ENCODE data around the gene PUM1.
"Not testable (repeated sequence)": the region's sequence is repeated elsewhere in the genome, so short reads cannot be mapped to it uniquely, and the experiment has no call there.

Gene PUM1

DNA sequence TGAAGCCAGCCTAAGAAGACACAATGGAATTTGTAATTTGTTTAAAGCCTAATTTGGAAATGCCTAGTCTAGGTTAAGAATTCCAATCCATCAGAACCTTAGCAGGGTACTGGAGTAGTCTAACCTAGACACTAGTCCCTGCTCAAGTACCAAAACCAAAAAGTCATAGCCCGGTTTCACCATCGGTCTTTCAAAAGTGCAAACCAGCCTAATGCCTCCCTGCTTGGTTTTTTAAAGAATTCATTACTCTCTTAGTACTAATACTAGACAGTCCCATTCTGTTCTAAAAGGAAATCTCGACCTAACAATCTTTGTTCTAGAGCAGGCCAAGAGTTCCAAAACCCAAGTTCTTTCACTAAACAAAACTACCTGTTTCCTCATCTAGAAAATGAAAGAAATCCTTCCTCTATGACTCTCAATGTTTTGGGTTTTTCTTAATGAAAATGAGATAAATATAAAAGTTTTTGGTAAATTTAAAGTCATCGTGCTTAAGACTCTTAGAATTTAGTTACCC is 2.6 kb downstream of the PUM1 start:
- DNase-seq: no peak

DNA sequence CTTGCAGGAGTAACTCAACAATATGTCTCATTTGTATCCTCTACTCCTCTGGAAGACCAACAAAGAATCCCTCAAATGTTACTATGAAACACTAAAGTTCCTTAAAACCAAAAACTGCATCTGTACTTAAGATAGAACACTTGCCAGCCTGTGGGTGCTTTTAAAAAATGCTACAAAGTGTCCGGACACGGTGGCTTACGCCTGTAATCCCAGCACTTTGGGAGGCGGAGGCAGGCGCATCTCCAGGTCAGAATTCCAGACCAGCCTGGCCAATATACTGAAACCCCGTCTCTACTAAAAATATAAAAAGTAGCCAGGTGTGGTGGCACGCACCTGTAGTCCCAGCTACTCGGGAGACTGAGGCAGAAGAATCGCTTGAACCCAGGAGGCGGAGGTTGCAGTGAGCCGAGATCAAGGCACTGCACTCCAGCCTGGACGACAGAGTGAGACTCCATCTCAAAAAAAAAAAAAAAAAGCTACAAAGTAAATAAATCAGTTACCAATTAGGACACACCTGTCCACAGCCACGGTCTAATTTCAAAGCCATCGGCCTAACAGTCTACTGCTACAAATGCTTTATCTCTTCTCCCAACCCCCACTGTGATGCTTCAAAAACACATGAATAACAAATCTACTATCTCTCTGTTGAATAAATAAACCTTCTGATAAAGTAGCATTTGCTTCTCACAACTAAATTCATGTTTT is 3.2 kb downstream of the PUM1 start:
- DNase-seq: peak; percentile 77

DNA sequence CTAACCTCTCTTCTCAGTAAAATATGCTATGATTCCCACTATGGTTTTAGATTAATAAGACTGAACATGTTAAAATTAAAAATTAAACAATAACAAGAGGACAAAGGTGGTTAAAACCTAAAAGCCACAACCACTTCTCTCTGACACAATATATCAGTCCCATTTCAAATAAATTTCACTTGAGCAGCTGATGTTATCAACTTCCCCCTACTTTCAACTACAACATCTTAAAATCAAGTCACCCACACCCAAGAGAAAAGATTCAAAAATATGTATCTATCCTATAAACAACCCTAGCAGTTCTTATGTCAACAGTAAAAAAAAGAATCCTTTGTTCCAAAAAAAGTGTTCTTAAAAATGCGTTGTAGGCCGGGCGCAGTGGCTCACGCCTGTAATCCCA is 7.5 kb downstream of the PUM1 start:
- DNase-seq: no peak

DNA sequence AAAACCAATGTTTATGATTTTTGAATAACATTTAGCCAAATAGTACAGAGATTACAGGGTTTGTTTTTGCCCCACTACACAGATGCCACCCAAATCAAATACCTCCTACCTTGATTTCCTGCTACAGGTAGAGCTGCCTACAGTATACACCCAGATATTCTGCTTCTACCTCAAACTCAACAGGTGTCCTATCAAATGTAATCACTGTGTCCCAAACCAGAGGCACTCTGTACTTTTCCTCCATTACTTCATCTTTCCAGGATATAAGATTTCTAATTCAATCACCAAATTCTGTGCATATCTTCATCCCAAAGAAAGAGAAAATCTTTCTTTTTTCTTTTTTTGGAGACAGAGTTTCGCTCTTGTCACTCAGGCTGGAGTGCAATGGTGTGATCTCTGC is 9.6 kb downstream of the PUM1 start:
- DNase-seq: no peak

DNA sequence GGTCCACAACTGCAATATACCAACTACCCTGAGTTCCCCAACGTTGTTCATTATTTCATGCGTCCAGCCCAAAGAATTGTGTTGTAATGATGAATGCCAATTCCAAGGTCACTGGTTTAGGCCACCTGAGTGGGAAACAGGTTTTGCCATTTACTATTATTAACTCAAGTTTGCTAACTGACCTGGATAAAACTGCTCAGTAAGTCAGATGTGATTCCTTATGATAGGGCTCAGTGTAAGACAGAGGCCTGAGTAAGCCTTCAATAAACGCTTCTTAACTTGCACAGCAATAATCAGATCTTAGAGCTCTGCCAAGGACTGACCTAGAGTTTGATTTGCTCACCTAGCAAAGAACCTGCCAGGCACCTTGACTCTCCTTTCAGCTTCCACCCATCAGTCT is 10.0 kb downstream of the PUM1 start:
- DNase-seq: no peak

DNA sequence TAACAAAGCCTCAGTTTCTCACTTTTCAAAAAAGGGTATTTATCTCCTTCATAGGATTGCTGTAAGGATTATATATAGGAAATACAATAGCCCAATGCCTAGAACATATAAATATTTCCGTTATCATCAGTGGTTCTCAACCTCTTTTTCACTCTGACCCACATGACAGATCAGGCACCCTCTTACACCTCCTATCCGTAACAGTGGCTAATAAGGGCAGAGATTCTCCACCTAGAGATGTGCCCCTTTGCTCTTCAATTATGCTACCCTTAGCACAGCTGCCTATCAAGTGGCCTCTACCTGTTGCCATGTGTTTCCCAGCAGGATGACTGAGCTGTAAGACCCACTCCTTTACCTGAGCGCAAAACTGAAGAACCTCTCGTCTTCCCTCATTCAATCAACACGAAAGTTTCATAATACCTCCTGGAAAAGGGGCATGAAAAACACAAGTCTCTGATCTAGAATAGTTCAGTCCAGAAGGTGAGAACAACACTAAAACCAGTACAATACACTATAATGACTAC is 10.5 kb downstream of the PUM1 start:
- no peak for DNase-seq

DNA sequence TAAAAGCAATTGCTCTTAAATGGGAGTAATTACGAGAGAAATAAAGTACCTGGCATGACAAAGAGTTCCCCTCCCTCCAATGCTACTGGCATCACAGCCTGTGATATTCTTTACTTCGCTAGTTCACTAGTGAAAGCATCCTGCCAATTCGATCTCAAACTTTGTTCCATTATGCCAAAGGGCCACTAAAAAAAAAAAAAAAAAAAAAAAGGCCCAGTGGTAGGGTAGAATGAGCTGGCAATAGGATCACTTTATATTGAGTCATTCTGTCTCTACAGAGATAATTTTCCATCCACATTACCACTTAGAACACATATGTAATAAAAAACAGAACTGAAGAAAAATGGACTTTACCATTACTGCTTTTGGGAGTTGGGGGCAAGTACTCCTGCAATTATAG is 11.2 kb downstream of the PUM1 start:
- DNase-seq: no peak

DNA sequence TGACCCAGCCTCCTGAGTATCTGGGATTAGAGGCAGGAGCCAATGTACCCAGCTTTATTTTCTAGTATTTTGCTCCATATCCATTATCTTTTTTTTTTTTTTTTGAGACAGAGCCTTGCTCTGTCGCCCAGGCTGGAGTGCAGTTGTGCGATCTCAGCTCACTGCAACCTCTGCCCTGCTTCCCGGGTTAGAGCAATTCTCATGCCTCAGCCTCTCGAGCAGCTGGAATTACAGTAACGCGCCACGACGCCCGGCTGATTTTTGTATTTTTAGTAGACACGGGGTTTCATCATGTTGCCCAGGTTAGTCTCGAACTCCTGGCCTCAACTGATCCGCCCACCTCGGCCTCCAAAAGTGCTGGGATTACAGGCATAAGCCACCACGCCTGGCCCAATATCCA is 12.9 kb downstream of the PUM1 start:
- DNase-seq: not testable (repeated sequence)

DNA sequence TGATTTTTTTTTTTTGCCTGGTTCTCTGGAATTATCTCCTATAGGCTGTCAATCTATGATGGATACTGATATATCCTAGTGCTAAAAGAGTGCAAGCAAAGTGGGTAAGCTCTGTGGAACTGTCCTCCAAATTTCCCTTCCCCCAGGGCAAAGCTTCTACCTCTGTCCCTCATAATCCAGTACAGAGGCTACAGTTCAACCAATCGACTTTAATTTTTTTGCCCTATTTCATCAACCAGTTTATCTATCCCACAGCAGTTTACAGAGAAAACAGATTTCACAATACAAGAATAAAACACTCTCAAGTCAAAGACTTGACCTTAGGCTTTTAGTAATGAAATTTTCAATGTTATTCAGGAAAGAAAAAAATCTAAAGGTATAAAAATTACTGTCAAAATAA is 13.9 kb downstream of the PUM1 start:
- DNase-seq: no peak

DNA sequence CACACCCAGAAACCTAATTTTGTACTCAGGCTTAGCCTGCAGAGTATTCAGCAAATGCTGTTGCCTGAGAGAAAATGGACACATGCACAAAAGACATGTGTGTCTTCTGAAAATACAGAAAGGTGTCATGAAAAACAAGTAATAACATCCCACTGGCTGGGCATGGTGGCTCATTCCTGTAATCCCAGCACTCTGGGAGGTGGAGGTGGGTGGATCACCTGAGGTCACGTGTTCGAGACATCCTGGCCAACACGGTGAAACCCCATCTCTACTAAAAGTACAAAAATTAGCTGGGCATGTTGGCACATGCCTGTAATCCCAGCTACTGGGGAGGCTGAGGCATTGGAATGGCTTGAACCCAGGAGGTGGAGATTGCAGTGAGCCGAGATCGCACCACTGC is 18.0 kb downstream of the PUM1 start:
- DNase-seq: not testable (repeated sequence)

DNA sequence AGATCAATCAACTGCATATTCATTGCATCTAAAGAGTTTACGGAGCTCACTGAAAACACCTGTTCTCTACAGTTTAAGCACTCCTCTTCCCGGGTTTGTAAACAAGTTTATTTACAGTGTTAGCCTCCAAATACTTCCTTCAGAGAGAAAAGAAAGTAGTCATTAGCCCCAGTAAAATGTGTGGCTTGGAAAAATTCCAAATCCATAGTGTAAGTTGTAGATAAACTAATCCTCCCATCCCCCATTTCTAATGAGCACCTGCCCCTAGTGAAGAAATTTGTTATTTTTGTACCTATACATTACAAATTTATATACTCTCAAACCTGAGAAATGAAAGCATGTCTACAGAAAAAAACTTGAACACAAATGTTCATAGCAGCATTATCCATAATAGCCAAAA is 21.9 kb downstream of the PUM1 start:
- peak; percentile 95 for DNase-seq

DNA sequence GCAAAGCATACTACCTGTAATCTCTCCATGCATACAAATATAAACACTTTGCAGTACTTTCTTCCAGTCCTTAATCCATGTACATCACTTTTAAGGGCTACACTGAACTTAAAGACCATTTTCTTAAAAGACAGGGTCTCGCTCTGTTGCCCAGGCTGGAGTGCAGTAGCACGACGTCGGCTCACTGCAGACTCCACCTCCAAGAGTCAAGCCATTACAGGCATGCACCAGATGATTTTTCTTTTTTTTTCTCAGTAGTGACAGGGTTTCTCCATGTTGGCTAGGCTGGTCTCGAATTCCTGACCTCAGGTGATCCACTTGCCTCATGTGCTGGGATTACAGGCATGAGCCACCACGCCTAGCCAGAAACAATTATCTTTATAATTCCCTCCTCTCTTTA is 22.9 kb downstream of the PUM1 start:
- no peak for DNase-seq

DNA sequence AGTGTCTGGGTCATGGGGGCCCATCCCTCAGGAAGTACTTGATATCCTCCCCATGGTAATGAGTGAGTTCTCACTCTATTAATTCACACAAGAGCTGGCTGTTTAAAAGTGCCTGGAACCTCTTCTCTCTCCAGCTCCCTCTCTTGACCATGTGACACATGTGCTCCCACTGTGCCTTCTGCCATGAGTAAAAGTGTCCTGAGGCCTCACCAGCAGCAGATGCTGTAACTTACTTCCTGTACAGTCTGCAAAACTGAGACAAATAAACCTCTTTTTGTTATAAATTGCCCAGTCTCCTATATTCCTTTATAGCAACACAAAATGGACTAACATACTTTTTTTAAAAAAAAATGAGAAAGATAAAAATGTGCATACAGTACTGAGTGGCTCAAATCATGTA is 24.0 kb downstream of the PUM1 start:
- no peak for DNase-seq

DNA sequence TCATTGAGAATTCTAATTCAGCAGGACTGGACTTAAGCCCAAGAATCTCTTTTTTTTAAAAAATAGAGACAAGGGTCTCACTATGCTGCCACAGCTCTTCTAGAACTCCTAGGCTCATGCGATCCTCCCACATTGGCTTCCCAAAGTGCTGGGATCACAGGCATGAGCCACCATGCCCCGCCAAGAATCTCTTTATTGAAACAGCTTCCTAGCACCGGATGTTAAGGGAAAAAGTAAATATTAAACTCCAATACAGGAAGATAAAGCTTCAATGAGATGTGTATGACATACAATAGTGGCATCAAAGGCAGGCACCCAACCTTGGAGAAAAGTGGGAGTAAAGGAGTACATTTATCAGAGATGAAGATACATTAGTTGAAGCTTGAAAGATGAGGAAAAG is 25.5 kb downstream of the PUM1 start:
- no peak for DNase-seq

DNA sequence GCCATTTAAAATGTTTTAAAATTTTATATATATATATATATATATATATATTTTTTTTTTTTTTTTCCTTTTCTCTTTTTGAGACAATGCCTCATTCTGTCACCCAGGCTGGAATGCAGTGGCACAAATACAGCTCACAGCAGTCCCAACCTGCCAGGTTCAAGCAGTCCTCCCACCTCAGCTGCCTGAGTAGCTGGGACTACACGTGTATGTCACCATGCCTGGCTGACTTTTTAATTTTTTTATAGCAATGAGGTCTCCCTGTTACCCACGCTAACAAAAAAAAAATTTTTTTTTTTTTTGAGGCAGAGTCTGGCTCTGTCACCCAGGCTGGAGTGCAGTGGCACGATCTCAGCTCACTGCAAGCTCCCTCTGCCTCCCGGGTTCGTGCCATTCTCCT is 26.6 kb downstream of the PUM1 start:
- not testable (repeated sequence) for DNase-seq

DNA sequence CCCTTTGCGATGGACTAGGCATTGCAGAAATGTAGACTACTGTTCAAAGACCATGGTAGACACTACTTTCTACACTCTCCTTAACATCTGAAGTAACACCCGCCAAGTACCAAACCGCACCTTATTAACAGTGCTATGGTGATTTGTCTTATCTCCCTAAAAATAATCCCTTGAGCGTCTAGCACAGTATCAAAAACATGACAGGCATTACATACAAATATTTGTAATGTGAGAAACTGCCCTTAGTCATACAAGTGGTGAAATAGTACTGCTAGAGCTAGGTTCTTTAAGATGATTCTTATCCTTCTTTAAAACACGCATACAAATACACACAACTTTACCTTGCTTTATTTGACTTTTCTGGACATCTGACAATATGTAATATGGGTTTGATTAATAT is 27.2 kb downstream of the PUM1 start:
- no peak for DNase-seq

DNA sequence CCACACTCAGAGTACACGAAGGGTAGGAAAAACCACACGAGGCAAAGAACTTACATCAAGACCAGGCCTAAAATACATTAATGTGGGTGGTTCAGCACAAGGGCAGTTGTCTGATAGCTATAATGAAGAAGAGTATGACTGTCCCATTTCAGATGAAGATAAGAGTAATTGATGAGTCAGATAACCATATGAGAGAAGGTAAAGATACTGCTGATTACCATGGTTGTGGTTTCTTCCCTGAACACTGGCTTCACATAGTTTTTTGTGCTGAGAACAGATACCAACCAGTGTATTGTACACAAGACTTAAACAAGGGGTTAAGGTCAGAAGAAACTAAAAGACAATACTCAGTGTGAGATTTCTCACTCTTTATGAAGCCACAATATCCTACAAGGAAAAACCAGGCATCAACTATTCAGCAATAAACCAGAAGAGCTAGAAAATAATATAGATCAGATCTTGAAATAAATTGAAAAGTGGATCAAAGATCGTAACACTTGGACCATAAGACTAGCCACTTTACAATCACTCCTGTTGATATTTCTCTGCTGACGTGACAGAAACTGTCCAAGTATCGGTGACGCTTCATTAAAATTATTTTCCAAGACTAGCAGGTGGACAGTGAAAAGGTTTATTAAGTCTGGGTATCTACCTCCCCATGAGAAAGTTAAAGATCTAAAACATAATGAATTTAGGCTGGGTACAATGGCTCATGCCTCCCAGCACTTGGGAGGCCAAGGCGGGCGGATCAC is 28.6 kb downstream of the PUM1 start:
- no peak for DNase-seq

DNA sequence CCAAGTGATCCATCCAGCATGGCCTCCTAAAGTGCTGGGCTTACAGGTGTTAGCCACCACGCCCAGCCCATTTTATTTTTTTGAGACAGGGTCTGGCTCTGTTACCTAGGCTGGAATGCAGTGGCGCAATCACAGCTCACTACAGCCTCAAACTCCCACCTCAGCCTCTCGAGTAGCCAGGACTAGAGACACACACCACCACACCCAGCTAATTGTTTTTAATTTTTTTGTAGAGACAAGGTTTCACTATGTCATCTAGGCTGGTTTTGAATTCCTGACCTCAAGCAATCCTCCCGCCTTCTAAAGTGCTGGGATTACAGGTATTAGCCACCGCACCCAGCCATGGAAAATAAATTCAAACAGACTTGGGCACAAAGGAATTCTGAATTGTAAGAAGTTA is 31.9 kb downstream of the PUM1 start:
- no peak for DNase-seq

DNA sequence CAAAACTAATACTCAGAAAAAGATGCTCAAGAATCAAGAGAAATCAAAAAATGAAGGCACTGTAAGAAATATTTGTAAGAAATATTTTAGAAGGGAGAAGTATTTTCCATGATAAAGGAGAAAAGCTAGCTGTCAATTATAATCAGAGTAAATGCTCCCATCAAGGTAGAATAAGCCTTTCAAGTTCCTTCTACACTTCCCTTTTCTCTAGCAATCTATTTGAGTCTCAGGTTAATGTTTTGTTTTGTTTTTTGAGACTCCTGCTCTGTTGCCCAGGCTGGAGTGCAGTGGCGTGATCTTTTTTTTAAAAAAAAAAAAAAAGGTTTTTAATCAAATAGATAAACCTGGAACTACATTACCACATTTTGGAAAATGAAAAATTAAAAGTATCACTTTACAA is 33.3 kb downstream of the PUM1 start:
- DNase-seq: no peak

DNA sequence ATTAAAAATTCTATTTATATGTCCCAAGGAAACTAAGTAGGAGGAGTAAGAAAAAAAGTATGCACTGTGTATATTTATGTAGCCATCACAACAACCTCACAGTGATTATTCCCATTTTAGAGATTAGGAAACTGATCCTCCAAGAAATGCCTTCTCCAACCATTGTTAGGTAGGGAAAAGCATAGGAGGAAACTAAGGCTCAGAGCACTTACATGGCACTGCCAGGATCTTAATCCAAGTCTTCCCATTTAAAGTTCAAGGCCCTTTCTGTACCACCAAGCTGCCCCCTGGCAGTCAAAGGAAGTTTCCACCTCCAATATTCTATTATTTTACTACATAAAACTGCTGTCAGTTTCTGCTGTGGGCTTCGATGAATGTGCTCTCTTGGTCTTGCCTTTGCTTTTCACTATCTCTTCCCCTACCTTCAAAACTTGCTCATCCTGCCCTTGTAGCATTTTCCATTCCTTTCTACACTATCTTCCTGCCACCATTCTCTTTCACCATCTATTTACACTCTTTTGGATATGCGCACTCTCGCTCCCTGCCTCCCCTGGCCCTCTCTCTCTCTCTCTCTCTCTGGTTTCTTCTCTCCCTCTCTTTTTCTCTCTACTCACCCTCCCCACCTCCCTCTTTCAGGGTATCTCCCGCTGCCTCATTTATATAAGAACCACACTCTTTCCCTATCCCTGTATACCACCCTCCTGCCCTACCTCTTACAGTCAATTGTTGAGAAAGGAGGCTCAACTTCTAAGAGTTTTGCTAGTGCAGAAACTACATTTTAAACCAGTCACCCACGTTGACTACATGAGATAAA is 34.0 kb downstream of the PUM1 start:
- DNase-seq: no peak

DNA sequence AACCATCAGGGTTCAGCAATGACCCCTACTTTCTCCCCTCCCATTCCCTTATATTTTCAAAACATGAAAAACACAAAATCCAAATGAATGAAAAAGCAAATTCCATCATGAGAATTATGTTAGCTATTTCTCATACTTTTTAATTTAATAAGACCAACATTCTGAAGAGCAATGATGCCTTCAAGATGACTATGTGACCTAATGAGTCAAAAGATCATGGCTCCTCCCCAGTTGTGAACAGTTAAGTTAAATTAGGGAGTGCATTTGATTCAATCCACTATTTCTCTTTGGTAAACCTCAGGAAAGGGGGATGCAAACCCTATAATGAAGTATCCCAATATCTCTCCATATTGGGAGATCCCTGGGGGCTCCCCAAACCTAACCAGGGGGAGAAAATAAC is 36.5 kb downstream of the PUM1 start:
- DNase-seq: no peak

DNA sequence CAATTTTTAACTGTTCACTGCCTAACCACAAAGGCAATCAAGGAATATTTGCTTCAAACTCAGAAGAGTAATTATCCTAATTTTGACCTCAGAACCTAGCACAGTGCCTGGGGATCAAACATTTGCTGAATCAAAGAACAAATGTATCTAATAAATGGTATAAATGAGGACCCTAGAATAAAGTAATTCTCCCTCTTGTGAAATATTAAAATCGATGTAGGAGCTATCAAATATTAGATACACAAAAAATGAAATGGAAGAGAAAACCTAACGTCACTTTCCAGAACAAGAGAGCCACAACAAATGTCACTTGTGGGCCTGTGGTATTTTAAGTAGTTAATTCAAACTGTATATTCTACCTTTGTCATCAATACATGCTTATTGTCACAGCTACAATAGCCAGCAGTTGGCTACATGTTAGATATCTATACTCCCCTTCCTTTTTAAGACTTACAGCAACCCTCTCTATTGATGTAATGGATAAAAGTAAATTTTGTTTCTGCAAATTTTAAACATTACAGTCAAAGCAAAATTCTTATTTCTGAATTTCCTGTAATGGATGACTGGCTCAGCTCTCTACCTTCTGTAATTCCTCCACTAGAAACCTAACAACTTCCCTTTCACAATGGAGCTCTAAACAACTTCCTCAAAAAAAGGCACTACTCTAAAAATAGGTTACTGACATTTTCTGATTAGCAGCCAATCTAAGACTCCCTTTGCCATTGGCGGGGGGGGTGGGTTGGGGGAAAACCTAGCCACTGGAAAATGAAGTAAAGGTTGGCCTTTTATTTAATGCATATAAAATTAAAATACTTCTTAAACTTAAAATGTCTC is 37.6 kb downstream of the PUM1 start:
- no peak for DNase-seq

DNA sequence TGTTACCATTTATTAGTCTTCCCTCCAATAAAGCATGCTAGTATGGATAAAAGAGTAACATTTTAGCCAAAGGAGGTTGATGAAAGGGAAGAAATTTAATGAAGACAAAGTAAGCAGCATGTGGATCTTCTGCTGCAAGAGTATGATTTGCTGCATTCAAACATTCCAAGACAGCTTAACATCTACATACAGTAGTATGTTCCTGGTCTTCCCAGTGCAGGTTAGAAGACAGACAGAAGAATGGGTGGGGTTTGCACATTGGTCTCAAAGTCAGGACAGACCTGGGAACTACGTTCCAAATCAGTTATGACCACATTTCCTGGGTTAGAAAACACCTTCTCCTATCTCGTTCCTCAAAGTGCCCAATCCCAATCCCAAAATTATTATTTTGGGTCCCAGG is 43.3 kb downstream of the PUM1 start:
- DNase-seq: no peak
